Activated B cell treated with CpG ODN at 0.5 μM for 24 hours (primary cell): Measurements from ENCODE around the gene CFDP1. TPM values are rescaled to one million over a fixed set of nuclear protein-coding genes. Genes with fewer than 3 reads are reported as not detected.

Experiments
- ATAC-seq: fragments of 200-7000 bp; cut with Tn5 transposase; one replicate; pipeline ENCODE4 v1.10.0; 2021; ENCODE audit warnings: low read depth, mild to moderate bottlenecking, moderate library complexity
- CTCF ChIA-PET: fragments of 350-600 bp; sonication (Branson Sonifier 250); formaldehyde crosslinking; loops from one replicate; lab custom pipeline; 2021; ENCODE audit warnings: antibody characterized with exemption; lab: Charles Lee
- POLR2A ChIA-PET: fragments of 350-600 bp; sonication (Branson Sonifier 250); formaldehyde crosslinking; loops from one replicate; lab custom pipeline; 2021; ENCODE audit warnings: antibody characterized with exemption; lab: Charles Lee
- DNase-seq: peaks from one replicate; pipeline ENCODE4 v3.0.0; 2022
- H3K27ac Mint-ChIP-seq: one replicate; pipeline ENCODE4 v1.8.0; 2020; ENCODE audit warnings: mixed read lengths
- H3K27me3 Mint-ChIP-seq: one replicate; pipeline ENCODE4 v1.8.0; 2021; ENCODE audit warnings: mixed read lengths
- H3K36me3 Mint-ChIP-seq: one replicate; pipeline ENCODE4 v1.8.0; 2021; ENCODE audit warnings: low read depth, mixed read lengths
- H3K4me1 Mint-ChIP-seq: one replicate; pipeline ENCODE4 v1.8.0; 2021; ENCODE audit warnings: mixed read lengths
- H3K4me3 Mint-ChIP-seq: one replicate; pipeline ENCODE4 v1.8.0; 2020; ENCODE audit warnings: mild to moderate bottlenecking, mixed read lengths
- H3K9me3 Mint-ChIP-seq: one replicate; pipeline ENCODE4 v1.8.0; 2020; ENCODE audit warnings: mixed read lengths
- CTCF ChIP-seq: fragments of 200-600 bp; IDR thresholded peaks from one replicate; pipeline ENCODE4 v1.8.0; 2022; ENCODE audit warnings: antibody characterized with exemption, mild to moderate bottlenecking
- intact Hi-C: fragments of 100-400 bp; cut with micrococcal nuclease; formaldehyde crosslinking; loops from one replicate; pipeline ENCODE4 v1.15.1; 2024
- total RNA-seq: library from RNA; stranded (reverse); gene quantifications from 2 replicates; pipeline ENCODE4 v1.2.3, GENCODE V29; 2022

Gene CFDP1
- total RNA-seq, 1 donor from 2014 or later, result 32.0 TPM

- Mint-ChIP-seq H3K4me3 (no peak overlapping the region), H3K4me1 (peaks cover 17% of the 10 kb centered on the region), H3K27me3 (peaks cover 51% of the 10 kb centered on the region), H3K9me3 (no peaks in the 10 kb centered on the region), H3K27ac (no peak overlapping the region), H3K36me3 (no peaks in the 10 kb centered on the region)
- ATAC-seq (no peak), DNase-seq (no peak)
- ChIA-PET CTCF (no interaction called here), POLR2A (no interaction called here)
- no peak for TF ChIP-seq CTCF
- intact Hi-C loops, result no loop called here
These were observed 186.6 kb downstream of the CFDP1 start for GRCh38 chr16:75246504-75247205.

- Mint-ChIP-seq H3K9me3 (no peaks in the 10 kb centered on the region), H3K4me1 (peaks cover 12% of the 10 kb centered on the region), H3K36me3 (no peaks in the 10 kb centered on the region), H3K4me3 (no peak overlapping the region), H3K27ac (no peak overlapping the region), H3K27me3 (peaks cover 51% of the 10 kb centered on the region)
- ATAC-seq (no peak), DNase-seq (no peak)
- intact Hi-C loops, result no loop called here
- ChIA-PET POLR2A (no interaction called here), CTCF (no interaction called here)
- TF ChIP-seq CTCF, result no peak
These were observed 188.2 kb downstream of the CFDP1 start for GRCh38 chr16:75244844-75245758.

- H3K4me1 Mint-ChIP-seq, result peaks cover 10% of the 10 kb centered on the region
- intact Hi-C loops, result no loop called here
- H3K27ac Mint-ChIP-seq, result no peak overlapping the region
- no peak for DNase-seq
- ChIA-PET CTCF (no interaction called here), POLR2A (no interaction called here)
- no peak overlapping the region for H3K4me3 Mint-ChIP-seq
- H3K9me3 Mint-ChIP-seq, result no peaks in the 10 kb centered on the region
- TF ChIP-seq CTCF, result no peak
- ATAC-seq, result no peak
- H3K27me3 Mint-ChIP-seq, result peaks cover 52% of the 10 kb centered on the region
- no peaks in the 10 kb centered on the region for H3K36me3 Mint-ChIP-seq
These were observed 189.0 kb downstream of the CFDP1 start for GRCh38 chr16:75244225-75244809.

Other genes with a start within 250 kb of the CFDP1 start
- gene CTRB2, start 226.3 kb downstream of the CFDP1 start, total RNA-seq, result not detected in 2 replicates
- not detected in 2 replicates for gene CTRB1, start 214.5 kb downstream of the CFDP1 start, total RNA-seq
- gene BCAR1, start 181.9 kb downstream of the CFDP1 start, total RNA-seq, result not detected in 2 replicates
- 25.3 and 28.3 TPM in 2 replicates for gene TMEM170A, start 31.2 kb upstream of the CFDP1 start, total RNA-seq
- gene CHST6, start 61.9 kb upstream of the CFDP1 start, total RNA-seq, result 0.02 and 0.05 TPM in 2 replicates
- gene CHST5, start 102.6 kb upstream of the CFDP1 start, total RNA-seq, result 0.11 TPM in 1 of 2 replicates, not detected in the other
- 4.0 and 4.1 TPM in 2 replicates for gene TMEM231, start 122.7 kb upstream of the CFDP1 start, total RNA-seq
- 62.9 and 69.4 TPM in 2 replicates for gene GABARAPL2, start 132.9 kb upstream of the CFDP1 start, total RNA-seq
- 52.7 and 57.2 TPM in 2 replicates for gene ADAT1, start 189.8 kb upstream of the CFDP1 start, total RNA-seq
- gene KARS1, start 214.2 kb upstream of the CFDP1 start, total RNA-seq, result 166 and 182 TPM in 2 replicates
- 52.6 and 52.7 TPM in 2 replicates for gene TERF2IP, start 214.3 kb upstream of the CFDP1 start, total RNA-seq
- not detected in 2 replicates for gene CPHXL2, start 243.5 kb upstream of the CFDP1 start, total RNA-seq